OCI-LY1 (cell line): Measurements from ENCODE around the gene KLHL29.

Experiments
- CTCF ChIP-seq: fragments of 200-600 bp; sonication (generic), shearing (Covaris generic); IDR thresholded peaks from 2 replicates; pipeline ENCODE4 v1.5.1; 2017; ENCODE audit warnings: mild to moderate bottlenecking, antibody characterized with exemption, low read length, moderate library complexity, mixed read lengths
- EZH2 ChIP-seq: fragments of 200-600 bp; sonication (generic), shearing (Covaris generic); IDR thresholded peaks from 2 replicates; pipeline ENCODE4 v1.8.0; 2017; ENCODE audit warnings: borderline replicate concordance, mixed run types, mild to moderate bottlenecking, antibody characterized with exemption, low read length, moderate library complexity, mixed read lengths

GRCh38 chr2:23639406-23639982 is 254.5 kb downstream of the KLHL29 start:
- TF ChIP-seq EZH2 (no peak), CTCF (no peak)
